Nephron (organoid): ENCODE data around the gene CYP2B6.

Experiments used
- H3K27ac Mint-ChIP-seq, 3 experiments: 2 replicates each; pipeline ENCODE4 v1.8.0; 2020; ENCODE audit warnings: mixed read lengths in 3 of 3, mild to moderate bottlenecking in 2 of 3, moderate library complexity in 1 of 3
- H3K27me3 Mint-ChIP-seq: 2 replicates; pipeline ENCODE4 v1.8.0; 2021; ENCODE audit warnings: low read depth, mild to moderate bottlenecking, moderate library complexity, mixed read lengths
- H3K36me3 Mint-ChIP-seq: 2 replicates; pipeline ENCODE4 v1.8.0; 2020; ENCODE audit warnings: low read depth, mixed read lengths
- H3K4me1 Mint-ChIP-seq: 2 replicates; pipeline ENCODE4 v1.8.0; 2020; ENCODE audit warnings: mixed read lengths
- H3K4me3 Mint-ChIP-seq, 3 experiments: 2 replicates each; pipeline ENCODE4 v1.8.0; 2020; ENCODE audit warnings: mild to moderate bottlenecking in 3 of 3, mixed read lengths in 3 of 3, moderate library complexity in 2 of 3
- H3K9me3 Mint-ChIP-seq: 2 replicates; pipeline ENCODE4 v1.8.0; 2020; ENCODE audit warnings: mixed read lengths
- TF ChIP-seq, protein P1 (sequence below), 3 experiments: fragments of 200-600 bp; sonication (generic); IDR thresholded peaks; one replicate each; pipeline ENCODE4 v1.5.0; 2021; ENCODE audit warnings: antibody characterized with exemption in 3 of 3; ENCODE audit not compliant: unreplicated experiment in 3 of 3

CYP2B6 gene

DNA sequence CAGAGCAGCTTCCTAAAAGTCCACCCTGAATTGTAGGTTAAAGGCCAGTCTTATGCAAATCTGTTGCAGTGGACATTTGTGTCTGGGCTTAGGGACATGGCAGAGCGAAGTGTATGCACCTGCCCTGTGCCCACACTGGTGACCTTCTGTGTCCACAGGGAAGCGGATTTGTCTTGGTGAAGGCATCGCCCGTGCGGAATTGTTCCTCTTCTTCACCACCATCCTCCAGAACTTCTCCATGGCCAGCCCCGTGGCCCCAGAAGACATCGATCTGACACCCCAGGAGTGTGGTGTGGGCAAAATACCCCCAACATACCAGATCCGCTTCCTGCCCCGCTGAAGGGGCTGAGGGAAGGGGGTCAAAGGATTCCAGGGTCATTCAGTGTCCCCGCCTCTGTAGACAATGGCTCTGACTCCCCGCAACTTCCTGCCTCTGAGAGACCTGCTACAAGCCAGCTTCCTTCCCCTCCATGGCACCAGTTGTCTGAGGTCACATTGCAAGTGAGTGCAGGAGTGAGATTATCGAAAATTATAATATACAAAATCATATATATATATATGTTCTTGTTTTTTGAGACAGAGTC, 25.5 kb downstream of the CYP2B6 start:
- H3K27me3 Mint-ChIP-seq, result peaks cover 10% of the 10 kb centered on the region
- H3K4me1 Mint-ChIP-seq, result no peaks in the 10 kb centered on the region
- no peaks in the 10 kb centered on the region for H3K36me3 Mint-ChIP-seq
- no peaks in the 10 kb centered on the region for H3K9me3 Mint-ChIP-seq
- no peak overlapping the region for H3K27ac Mint-ChIP-seq
- TF ChIP-seq, protein P1, sequence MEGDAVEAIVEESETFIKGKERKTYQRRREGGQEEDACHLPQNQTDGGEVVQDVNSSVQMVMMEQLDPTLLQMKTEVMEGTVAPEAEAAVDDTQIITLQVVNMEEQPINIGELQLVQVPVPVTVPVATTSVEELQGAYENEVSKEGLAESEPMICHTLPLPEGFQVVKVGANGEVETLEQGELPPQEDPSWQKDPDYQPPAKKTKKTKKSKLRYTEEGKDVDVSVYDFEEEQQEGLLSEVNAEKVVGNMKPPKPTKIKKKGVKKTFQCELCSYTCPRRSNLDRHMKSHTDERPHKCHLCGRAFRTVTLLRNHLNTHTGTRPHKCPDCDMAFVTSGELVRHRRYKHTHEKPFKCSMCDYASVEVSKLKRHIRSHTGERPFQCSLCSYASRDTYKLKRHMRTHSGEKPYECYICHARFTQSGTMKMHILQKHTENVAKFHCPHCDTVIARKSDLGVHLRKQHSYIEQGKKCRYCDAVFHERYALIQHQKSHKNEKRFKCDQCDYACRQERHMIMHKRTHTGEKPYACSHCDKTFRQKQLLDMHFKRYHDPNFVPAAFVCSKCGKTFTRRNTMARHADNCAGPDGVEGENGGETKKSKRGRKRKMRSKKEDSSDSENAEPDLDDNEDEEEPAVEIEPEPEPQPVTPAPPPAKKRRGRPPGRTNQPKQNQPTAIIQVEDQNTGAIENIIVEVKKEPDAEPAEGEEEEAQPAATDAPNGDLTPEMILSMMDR (IDR thresholded peaks at IDR 0.05; ENCODE audit: unreplicated experiment in 3 of 3), result no peak
- no peak overlapping the region for H3K4me3 Mint-ChIP-seq

DNA sequence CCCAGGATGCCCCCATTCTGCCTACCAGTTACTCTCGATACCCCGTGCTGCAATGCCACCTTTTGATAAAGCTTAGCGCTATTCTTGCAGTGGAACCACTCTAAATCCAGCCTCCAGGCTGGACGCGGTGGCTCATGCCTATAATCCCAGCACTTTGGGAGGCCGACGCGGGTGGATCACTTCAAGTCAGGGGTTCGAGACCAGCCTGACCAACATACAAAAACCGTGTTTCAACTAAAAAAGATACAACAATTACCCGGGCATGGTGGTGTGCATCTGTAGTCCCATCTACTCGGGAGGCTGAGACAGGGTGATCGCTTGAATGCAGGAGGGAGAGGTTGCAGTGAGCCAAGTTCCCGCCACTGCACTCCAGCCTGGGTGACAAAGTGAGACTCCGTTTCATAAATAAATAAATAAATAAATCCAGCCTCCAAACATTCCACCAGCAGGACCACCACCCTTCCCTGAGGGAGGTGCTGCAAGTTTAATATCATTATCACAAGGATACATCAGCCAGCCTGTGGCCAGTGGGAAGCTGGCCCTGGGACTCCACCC, 27.7 kb downstream of the CYP2B6 start:
- Mint-ChIP-seq H3K9me3 (no peaks in the 10 kb centered on the region), H3K36me3 (no peaks in the 10 kb centered on the region), H3K27ac (no peak overlapping the region), H3K4me1 (no peaks in the 10 kb centered on the region), H3K4me3 (no peak overlapping the region), H3K27me3 (peaks cover 5% of the 10 kb centered on the region)
- TF ChIP-seq, protein P1 (IDR thresholded peaks at IDR 0.05; ENCODE audit: unreplicated experiment in 3 of 3), result no peak

DNA sequence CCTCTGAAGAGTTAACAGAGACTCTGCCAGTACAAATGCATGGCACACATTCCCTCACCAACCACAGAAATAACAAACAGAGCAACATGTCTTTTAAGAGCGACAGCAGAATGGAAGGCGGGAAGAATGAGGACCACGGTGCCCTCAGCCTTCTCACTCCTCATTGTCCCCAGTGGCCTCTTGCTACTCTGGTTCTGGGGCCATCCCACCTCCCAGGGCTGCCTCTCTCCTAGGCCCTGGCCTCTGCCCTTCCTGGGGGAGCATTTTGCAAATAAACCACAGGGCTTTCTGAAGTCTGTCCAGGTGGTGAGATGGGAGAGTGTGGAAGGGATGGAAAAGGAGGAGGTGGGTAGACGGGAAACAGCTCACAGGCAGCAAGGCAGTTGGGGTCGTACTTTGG, 28.3 kb downstream of the CYP2B6 start:
- no peak overlapping the region for H3K4me3 Mint-ChIP-seq
- peaks cover 9% of the 10 kb centered on the region for H3K27me3 Mint-ChIP-seq
- no peaks in the 10 kb centered on the region for H3K36me3 Mint-ChIP-seq
- H3K4me1 Mint-ChIP-seq, result no peaks in the 10 kb centered on the region
- no peaks in the 10 kb centered on the region for H3K9me3 Mint-ChIP-seq
- TF ChIP-seq, protein P1 (IDR thresholded peaks at IDR 0.05; ENCODE audit: unreplicated experiment in 3 of 3), result no peak
- no peak overlapping the region for H3K27ac Mint-ChIP-seq

DNA sequence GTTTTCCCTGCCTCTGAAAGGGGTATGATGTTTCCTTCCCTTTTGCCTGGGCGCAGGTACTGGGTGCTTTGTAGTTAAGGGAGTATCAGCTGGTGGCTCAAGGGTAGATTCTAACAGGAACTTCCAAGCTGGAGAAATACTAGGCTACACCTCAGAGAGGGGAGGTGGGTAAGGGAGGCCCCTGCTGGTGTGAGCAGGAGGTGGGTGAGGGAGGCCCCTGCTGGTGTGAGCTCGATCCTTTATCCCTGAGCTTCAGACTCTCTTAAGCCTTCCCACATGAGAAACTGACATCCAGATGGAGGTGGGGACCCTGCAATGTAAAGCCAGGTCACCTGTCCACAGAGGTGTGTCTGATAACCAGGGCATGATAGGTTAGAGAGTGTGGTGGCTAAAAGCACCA, 32.1 kb downstream of the CYP2B6 start:
- TF ChIP-seq, protein P1 (IDR thresholded peaks at IDR 0.05; ENCODE audit: unreplicated experiment in 3 of 3), result no peak
- no peaks in the 10 kb centered on the region for H3K36me3 Mint-ChIP-seq
- H3K4me1 Mint-ChIP-seq, result no peaks in the 10 kb centered on the region
- H3K4me3 Mint-ChIP-seq, result no peak overlapping the region
- H3K27me3 Mint-ChIP-seq, result peaks cover 20% of the 10 kb centered on the region
- H3K27ac Mint-ChIP-seq, result no peak overlapping the region
- no peaks in the 10 kb centered on the region for H3K9me3 Mint-ChIP-seq

DNA sequence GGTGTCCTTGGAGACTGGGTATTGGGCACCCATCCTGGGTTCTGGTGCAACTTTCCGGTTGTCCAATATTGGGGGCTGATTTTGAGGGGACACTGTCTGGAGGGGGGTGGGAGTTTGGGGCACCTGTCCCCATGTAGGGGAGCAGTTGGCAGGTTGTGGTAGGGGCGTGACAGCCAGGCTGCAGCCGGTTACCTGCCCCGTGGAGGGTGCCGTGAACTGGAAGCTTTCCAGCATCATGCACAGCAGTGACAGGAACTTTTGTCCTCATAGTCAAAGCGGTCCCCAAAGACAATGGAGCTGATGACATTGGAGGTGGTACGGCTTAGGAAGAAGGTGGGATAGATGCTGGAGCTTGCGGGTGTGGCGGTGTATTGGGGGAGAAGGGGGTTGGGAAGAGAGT, 34.3 kb downstream of the CYP2B6 start:
- Mint-ChIP-seq H3K27ac (no peak overlapping the region), H3K4me3 (no peak overlapping the region), H3K9me3 (no peaks in the 10 kb centered on the region), H3K27me3 (peaks cover 29% of the 10 kb centered on the region), H3K4me1 (no peaks in the 10 kb centered on the region), H3K36me3 (no peaks in the 10 kb centered on the region)
- TF ChIP-seq, protein P1 (IDR thresholded peaks at IDR 0.05; ENCODE audit: unreplicated experiment in 3 of 3), result no peak

DNA sequence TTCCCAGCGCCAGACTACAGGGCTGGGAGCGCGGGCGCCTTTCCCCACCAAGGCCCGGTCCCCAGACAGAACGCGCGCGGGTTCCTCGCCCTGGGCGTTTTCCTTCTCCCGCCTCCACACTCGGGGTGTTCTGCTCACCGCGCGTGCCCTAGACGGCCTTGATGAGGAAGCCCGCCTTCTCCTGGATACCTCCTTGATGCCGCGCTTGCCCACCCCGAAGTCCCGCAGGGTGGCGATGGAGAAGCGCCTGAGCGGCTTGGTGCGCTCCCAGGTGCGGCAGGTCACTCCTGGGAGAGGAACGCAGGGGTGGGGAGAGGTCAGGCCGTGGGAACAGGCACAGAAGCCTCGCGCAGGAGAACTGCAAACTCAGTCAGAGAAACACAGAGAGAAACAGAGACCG, 34.8 kb downstream of the CYP2B6 start:
- peaks cover 29% of the 10 kb centered on the region for H3K27me3 Mint-ChIP-seq
- H3K4me1 Mint-ChIP-seq, result no peaks in the 10 kb centered on the region
- TF ChIP-seq, protein P1 (IDR thresholded peaks at IDR 0.05; ENCODE audit: unreplicated experiment in 3 of 3), result no peak
- H3K4me3 Mint-ChIP-seq, result no peak overlapping the region
- H3K9me3 Mint-ChIP-seq, result no peaks in the 10 kb centered on the region
- H3K27ac Mint-ChIP-seq, result no peak overlapping the region
- no peaks in the 10 kb centered on the region for H3K36me3 Mint-ChIP-seq
